LNCaP clone FGC (cell line): ENCODE data around the gene CCDC97.

Experiments
- DNase-seq: peaks from one replicate; pipeline ENCODE4 v3.0.0-alpha.2; 2011; ENCODE audit warnings: low read depth
- H3K4me3 ChIP-seq: 2 replicates; pipeline ENCODE4 v1.5.1; 2011; ENCODE audit warnings: mild to moderate bottlenecking, low read depth, low read length, control low read depth
- TF ChIP-seq, protein P1 (sequence below): IDR thresholded peaks from 2 replicates; pipeline ENCODE4 v1.5.1; 2012; ENCODE audit warnings: mild to moderate bottlenecking; ENCODE audit not compliant: control insufficient read depth, insufficient read depth; ENCODE audit errors: extremely low read depth

CCDC97 gene

DNA sequence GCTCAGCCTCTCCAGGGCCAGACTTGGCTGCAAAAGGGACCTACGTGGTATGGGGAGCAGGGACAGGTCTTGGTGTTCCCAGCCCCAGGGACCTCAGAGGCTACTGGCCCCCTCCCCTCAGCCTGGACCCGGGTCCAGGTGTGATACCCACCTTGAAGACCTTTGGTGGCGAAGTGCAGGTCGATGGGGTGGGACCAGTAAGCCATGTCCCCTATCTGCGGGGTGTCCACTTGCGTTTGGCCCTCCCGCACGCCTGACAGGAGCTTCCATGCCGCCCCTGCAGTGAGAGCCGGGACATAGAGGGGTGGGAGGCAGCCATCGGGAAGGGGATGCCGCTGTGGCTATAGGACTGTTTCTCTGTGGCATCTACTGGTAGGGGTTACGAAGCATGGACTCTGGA, 47.8 kb downstream of the CCDC97 start:
- no peak for DNase-seq
- no peak overlapping the region for H3K4me3 ChIP-seq
- TF ChIP-seq, protein P1, sequence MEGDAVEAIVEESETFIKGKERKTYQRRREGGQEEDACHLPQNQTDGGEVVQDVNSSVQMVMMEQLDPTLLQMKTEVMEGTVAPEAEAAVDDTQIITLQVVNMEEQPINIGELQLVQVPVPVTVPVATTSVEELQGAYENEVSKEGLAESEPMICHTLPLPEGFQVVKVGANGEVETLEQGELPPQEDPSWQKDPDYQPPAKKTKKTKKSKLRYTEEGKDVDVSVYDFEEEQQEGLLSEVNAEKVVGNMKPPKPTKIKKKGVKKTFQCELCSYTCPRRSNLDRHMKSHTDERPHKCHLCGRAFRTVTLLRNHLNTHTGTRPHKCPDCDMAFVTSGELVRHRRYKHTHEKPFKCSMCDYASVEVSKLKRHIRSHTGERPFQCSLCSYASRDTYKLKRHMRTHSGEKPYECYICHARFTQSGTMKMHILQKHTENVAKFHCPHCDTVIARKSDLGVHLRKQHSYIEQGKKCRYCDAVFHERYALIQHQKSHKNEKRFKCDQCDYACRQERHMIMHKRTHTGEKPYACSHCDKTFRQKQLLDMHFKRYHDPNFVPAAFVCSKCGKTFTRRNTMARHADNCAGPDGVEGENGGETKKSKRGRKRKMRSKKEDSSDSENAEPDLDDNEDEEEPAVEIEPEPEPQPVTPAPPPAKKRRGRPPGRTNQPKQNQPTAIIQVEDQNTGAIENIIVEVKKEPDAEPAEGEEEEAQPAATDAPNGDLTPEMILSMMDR: no peak

DNA sequence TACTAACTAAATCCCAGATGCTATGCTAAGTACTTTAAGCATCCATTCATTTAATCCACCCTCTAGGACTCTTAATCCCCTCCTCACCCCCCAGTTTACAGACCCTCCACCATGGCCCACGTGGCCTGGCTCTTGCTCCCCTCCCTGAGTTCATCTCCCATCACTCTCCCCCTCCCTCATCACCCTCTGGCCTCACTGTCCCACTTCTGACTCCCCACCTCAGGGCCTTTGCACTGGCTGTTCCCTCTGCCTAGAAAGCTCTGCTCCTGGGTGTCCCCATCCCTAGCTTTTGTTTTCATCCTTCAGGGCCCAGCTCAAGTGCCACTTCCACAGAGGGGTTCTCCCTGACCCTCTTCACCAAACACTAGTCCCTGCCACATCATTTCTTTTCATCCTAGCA, 49.8 kb downstream of the CCDC97 start:
- no peak overlapping the region for H3K4me3 ChIP-seq
- no peak for DNase-seq
- TF ChIP-seq, protein P1: no peak

DNA sequence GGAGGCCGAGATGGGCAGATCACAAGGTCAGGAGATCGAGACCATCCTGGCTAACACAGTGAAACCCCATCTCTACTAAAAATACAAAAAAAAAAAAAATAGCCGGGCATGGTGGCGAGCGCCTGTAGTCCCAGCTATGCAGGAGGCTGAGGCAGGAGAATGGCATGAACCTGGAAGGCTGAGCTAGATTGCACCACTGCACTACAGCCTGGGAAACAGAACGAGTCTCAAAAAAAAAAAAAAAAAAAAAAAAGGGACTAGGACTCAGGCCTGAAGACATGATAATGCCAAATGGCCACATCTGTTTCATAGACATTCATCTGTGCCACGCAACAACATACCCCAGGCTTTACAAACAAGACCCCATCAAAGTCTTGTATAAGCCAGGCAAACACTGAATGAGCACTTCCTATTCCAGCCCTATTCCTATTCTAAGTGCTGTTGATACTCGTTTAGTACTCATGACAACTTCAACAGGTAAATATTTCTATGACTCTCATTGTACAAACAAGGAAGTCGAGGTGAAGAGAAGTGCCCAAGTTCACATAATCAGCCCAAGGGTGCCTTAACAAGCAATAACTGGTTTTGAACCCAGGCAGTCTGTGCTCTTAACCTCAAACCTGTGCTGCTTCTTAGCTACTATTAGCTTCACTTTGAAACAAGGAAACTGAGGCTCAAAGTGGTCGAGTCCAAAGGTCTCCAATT, 52.3 kb downstream of the CCDC97 start:
- TF ChIP-seq, protein P1: no peak
- no peak overlapping the region for H3K4me3 ChIP-seq
- no peak for DNase-seq

DNA sequence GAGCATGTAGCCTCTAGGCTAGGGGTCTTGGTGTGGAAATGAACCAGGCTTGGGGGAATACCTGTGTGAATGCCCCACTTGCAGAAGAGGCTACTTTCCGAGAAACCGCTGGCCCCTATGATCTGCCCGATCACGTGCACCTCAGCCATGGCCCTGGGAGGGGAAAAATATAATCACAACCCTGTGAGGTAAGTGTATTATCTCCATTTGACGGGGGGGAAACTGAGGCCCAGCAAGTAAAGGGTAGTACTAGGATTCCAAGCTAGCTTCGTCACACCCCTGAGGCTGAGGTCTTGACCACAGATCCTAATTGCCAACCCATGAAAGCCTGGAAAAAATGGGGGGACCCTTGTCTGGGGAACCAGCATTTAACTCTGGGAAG, 53.4 kb downstream of the CCDC97 start:
- no peak for DNase-seq
- H3K4me3 ChIP-seq: peak overlapping the region; percentile 60
- TF ChIP-seq, protein P1: no peak

DNA sequence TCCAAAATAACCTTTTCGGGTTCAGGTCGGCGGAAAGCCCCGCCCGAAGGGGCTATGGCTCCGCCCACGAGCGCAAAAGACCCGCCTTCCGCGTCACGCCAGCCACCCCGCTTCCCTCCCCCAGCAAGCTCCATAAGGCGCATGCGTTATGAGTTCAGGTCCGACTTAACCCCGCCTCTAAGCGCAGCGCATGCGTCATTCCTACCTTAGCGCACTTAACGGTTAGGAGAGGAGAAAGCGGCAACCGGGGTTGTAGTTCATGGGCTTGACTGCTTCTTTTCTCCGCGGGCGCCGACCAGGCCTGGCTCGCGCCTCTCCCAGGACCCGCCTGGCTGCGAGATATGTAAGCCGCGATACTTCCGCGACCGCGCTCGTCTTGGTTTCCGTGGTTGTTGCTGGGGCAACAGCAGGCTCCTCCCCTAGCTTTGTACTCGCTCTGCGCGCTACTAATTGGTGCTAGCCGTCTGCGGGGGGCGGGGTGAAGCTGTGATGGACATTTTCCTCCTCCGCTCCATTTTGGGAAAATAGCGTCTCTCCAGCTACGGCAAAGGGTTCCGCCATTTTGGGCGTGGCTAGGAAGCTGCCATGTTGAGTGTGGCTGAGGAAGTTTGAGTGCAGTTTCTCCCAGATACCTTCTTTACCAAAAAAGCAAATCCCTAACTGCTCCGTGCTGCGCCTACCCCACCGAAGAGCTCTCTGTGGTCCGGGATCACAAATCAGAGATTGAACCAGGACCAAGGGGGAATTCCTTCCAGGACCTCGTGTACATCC, 54.0 kb downstream of the CCDC97 start, which contains the start of gene B9D2:
Gene B9D2, minus strand, starts transcription at position 397 of the 771 bp plus-strand sequence. CDS start 630 bp downstream, outside the sequence.
- TF ChIP-seq, protein P1: no peak
- DNase-seq: peak; percentile 80
- H3K4me3 ChIP-seq: peak within 1 kb of the TSS; percentile 60

DNA sequence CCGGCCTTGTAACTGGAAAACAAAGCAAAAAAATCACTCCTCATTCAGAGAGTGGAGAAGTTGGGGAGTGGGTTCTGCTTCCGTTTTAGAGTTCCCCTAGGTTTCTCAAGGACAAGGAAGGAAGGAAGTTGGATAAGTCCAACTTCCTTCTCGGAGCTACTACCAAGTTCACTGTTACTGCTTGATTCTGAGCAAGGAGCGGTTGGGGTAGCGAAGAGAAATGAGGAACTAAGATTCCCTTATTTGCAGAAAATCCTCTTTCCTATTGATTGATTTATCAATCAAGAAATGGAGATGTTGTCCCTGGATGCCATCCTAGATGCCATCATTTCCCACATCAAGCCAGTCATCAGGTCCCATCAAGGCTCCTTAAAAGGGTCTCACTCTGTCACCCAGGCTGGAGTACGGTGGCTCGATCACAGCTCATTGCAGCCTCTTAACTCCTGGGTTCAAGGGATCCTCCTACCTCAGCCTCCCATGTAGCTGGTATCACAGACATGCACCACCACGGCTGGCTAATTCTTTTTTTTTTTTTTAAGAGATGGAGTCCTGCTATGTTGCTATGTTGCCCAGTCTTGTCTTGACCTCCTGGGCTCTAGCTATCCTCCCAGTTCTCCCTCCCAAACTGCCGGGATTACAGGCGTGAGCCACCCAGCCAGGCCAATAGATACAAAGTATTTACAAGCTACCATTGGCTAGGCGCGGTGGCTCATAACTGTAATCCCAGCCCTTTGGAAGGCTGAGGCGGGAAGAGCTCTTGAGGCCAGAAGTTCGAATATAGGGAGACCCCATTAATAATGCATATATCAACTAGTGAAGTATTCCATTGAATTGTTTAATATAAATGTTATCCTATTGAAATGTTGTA, 54.8 kb downstream of the CCDC97 start:
- peak overlapping the region; percentile 60 for H3K4me3 ChIP-seq
- DNase-seq: no peak
- TF ChIP-seq, protein P1: no peak
